HepG2 (cell line): Measurements from ENCODE around the gene P2RY6. TPM values are rescaled to one million over a fixed set of nuclear protein-coding genes. Genes with fewer than 3 reads are reported as not detected.

Experiments
- GTF3A ChIP-seq: sonication (generic); formaldehyde crosslinking; conservative IDR thresholded peaks from 2 replicates; pipeline ENCODE4 v1.4.0; 2020; ENCODE audit warnings: mild to moderate bottlenecking, missing genetic modification reagents
- JARID2 ChIP-seq: sonication (generic); formaldehyde crosslinking; IDR thresholded peaks from 2 replicates; pipeline ENCODE4 v1.8.1; 2023; ENCODE audit warnings: missing genetic modification reagents, inconsistent platforms; ENCODE audit not compliant: insufficient replicate concordance
- KDM2A ChIP-seq: sonication (generic); formaldehyde crosslinking; IDR thresholded peaks from 2 replicates; pipeline ENCODE4 v1.4.0; 2020; ENCODE audit warnings: low read depth, missing genetic modification reagents, borderline replicate concordance
- MXI1 ChIP-seq: IDR thresholded peaks from 3 replicates; pipeline ENCODE4 v1.6.1; 2012; ENCODE audit warnings: low read depth, low read length, inconsistent platforms, borderline replicate concordance
- PRDM15 ChIP-seq: sonication (generic); formaldehyde crosslinking; IDR thresholded peaks from 2 replicates; pipeline ENCODE4 v1.4.0; 2020; ENCODE audit warnings: missing genetic modification reagents
- SNAPC2 ChIP-seq: sonication (generic); formaldehyde crosslinking; IDR thresholded peaks from 2 replicates; pipeline ENCODE4 v1.8.1; 2022; ENCODE audit warnings: mild to moderate bottlenecking, missing genetic modification reagents
- SRF ChIP-seq: IDR thresholded peaks from 2 replicates; pipeline ENCODE4 v1.6.1; 2011; ENCODE audit warnings: mild to moderate bottlenecking, low read depth, low read length, moderate library complexity
- SRSF4 ChIP-seq: fragments of 200-400 bp; formaldehyde crosslinking; IDR thresholded peaks from one replicate; pipeline ENCODE4 v1.6.1; 2018; ENCODE audit warnings: mild to moderate bottlenecking, low read depth, low read length, moderate library complexity; ENCODE audit not compliant: poor library complexity, severe bottlenecking
- ZMYM4 ChIP-seq: sonication (generic); formaldehyde crosslinking; IDR thresholded peaks from 2 replicates; pipeline ENCODE4 v1.8.1; 2023; ENCODE audit warnings: mild to moderate bottlenecking, missing genetic modification reagents
- ZNF256 ChIP-seq: sonication (generic); formaldehyde crosslinking; conservative IDR thresholded peaks from 2 replicates; pipeline ENCODE4 v1.4.0; 2020; ENCODE audit warnings: missing genetic modification reagents
- ZNF333 ChIP-seq: sonication (generic); formaldehyde crosslinking; IDR thresholded peaks from 2 replicates; pipeline ENCODE4 v1.4.0; 2020; ENCODE audit warnings: mild to moderate bottlenecking, missing genetic modification reagents, borderline replicate concordance
- ZNF367 ChIP-seq: sonication (generic); formaldehyde crosslinking; IDR thresholded peaks from 2 replicates; pipeline ENCODE4 v1.4.0; 2020; ENCODE audit warnings: missing genetic modification reagents, borderline replicate concordance
- ZNF577 ChIP-seq: sonication (generic); formaldehyde crosslinking; IDR thresholded peaks from 2 replicates; pipeline ENCODE4 v1.4.0; 2020; ENCODE audit warnings: mild to moderate bottlenecking, low read depth, missing genetic modification reagents, borderline replicate concordance
- ZNF883 ChIP-seq: sonication (generic); formaldehyde crosslinking; IDR thresholded peaks from 2 replicates; pipeline ENCODE4 v1.5.1; 2020; ENCODE audit warnings: mild to moderate bottlenecking, missing genetic modification reagents; ENCODE audit errors: not compliant biosample characterization
- polyA plus RNA-seq, 8 experiments: library from polyadenylated mRNA; depleted of rRNA in 3 of 8; stranded (reverse) in 7 of 8; unstranded in 1 of 8; fragments of >200 nt; fragmentation: Illumina TruSeq in 4 of 8; extraction: Trizol in 4 of 8; gene quantifications; 2 replicates each; pipeline versions ENCODE4 v1.2.1 to v1.2.3, GENCODE V29; 2011 to 2016; ENCODE audit warnings: low read depth in 4 of 8, missing spikeins in 1 of 8, mixed read lengths in 1 of 8; ENCODE audit not compliant: insufficient read depth in 1 of 8
- total RNA-seq, 5 experiments: library from RNA; depleted of rRNA; stranded (reverse); fragments of >200 nt; fragmentation: Illumina TruSeq; extraction: Trizol; gene quantifications; 2 replicates each; pipeline ENCODE4 v1.2.3, GENCODE V29; 2016; ENCODE audit warnings: low read depth in 1 of 5
- TF ChIP-seq, protein P1 (sequence below): sonication (generic); formaldehyde crosslinking; IDR thresholded peaks from 2 replicates; pipeline ENCODE4 v1.4.0; 2020; ENCODE audit warnings: low read depth, mild to moderate bottlenecking, missing genetic modification reagents
- TF ChIP-seq, protein P2 (sequence below): IDR thresholded peaks from 2 replicates; pipeline ENCODE4 v1.6.1; 2018; ENCODE audit warnings: missing genetic modification reagents, mild to moderate bottlenecking, missing compliant biosample characterization
- TF ChIP-seq, protein P3 (sequence below): IDR thresholded peaks from 2 replicates; pipeline ENCODE4 v1.6.1; 2012; ENCODE audit warnings: low read length, improper control_type of control experiment

P2RY6 gene
- total and polyA plus RNA-seq, 2 of the 13 experiments (the other 11 are each of a cell fraction or from before 2014, with no cell fraction given), result 0.09 to 0.29 TPM

DNA sequence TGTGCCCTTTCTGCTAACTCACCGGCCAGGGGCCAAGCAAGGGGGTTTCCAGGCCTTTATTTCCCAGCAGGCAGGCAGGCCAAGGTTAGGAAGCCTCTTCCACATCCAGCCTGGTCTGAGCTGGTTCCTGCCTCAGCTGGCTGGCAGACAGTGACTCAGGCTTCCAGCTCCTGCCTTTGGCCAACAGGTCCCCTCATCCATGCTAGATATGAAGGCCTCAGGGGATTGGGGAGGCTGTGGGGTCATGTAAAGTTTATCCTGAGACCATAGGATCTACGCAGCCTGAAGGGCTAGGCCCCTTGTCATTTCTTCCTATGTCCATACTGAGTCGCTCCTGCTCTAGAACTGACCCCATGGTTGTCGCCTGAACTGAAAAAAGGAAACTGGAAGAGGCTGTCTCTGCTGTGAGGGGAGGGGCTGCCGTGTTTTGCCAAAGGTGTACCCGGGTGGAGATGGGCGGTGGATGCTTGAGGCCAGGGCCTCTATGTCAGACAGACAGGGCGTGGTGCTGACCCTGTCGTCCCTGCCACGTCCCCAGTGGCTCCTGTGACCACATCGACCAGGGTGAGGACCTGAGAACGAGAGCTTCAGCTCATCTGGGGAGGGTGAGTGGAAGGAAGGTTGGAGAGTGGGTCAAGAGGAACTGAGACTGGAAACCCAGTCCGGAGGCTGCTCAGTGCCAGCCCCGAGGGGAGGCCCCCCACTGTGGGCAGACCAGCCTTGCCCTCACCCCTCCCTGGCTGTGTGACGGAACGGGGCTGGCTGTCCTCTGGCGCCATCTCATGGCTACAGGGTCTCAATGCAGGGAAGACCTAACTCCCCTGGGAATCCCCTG is 17.0 kb downstream of the P2RY6 start (continued):
- TF ChIP-seq PRDM15 (no peak; the same call in 1 of the 2 replicates), KDM2A (CRISPR knock-in tag) (peak; percentile 77; the same call in 1 of the 2 replicates), MXI1 (peak; percentile 43; the same call in 1 of the 3 replicates), ZNF577 (CRISPR knock-in tag) (no peak), ZNF367 (CRISPR knock-in tag) (no peak), ZNF256 (no peak), JARID2 (CRISPR knock-in tag) (no peak), GTF3A (CRISPR knock-in tag) (no peak; the same call in 1 of the 2 replicates), SNAPC2 (CRISPR knock-in tag) (0 out of 2 replicates have a peak, but pooled peaks have one; percentile 22), SRSF4 (no peak), ZMYM4 (CRISPR knock-in tag) (no peak), SRF (no peak), ZNF333 (CRISPR knock-in tag) (no peak), ZNF883 (CRISPR knock-in tag) (no peak)
- TF ChIP-seq, protein P1, sequence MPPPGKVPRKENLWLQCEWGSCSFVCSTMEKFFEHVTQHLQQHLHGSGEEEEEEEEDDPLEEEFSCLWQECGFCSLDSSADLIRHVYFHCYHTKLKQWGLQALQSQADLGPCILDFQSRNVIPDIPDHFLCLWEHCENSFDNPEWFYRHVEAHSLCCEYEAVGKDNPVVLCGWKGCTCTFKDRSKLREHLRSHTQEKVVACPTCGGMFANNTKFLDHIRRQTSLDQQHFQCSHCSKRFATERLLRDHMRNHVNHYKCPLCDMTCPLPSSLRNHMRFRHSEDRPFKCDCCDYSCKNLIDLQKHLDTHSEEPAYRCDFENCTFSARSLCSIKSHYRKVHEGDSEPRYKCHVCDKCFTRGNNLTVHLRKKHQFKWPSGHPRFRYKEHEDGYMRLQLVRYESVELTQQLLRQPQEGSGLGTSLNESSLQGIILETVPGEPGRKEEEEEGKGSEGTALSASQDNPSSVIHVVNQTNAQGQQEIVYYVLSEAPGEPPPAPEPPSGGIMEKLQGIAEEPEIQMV (CRISPR knock-in tag), result no peak
- TF ChIP-seq, protein P2, sequence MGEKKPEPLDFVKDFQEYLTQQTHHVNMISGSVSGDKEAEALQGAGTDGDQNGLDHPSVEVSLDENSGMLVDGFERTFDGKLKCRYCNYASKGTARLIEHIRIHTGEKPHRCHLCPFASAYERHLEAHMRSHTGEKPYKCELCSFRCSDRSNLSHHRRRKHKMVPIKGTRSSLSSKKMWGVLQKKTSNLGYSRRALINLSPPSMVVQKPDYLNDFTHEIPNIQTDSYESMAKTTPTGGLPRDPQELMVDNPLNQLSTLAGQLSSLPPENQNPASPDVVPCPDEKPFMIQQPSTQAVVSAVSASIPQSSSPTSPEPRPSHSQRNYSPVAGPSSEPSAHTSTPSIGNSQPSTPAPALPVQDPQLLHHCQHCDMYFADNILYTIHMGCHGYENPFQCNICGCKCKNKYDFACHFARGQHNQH, result no peak
- TF ChIP-seq, protein P3, sequence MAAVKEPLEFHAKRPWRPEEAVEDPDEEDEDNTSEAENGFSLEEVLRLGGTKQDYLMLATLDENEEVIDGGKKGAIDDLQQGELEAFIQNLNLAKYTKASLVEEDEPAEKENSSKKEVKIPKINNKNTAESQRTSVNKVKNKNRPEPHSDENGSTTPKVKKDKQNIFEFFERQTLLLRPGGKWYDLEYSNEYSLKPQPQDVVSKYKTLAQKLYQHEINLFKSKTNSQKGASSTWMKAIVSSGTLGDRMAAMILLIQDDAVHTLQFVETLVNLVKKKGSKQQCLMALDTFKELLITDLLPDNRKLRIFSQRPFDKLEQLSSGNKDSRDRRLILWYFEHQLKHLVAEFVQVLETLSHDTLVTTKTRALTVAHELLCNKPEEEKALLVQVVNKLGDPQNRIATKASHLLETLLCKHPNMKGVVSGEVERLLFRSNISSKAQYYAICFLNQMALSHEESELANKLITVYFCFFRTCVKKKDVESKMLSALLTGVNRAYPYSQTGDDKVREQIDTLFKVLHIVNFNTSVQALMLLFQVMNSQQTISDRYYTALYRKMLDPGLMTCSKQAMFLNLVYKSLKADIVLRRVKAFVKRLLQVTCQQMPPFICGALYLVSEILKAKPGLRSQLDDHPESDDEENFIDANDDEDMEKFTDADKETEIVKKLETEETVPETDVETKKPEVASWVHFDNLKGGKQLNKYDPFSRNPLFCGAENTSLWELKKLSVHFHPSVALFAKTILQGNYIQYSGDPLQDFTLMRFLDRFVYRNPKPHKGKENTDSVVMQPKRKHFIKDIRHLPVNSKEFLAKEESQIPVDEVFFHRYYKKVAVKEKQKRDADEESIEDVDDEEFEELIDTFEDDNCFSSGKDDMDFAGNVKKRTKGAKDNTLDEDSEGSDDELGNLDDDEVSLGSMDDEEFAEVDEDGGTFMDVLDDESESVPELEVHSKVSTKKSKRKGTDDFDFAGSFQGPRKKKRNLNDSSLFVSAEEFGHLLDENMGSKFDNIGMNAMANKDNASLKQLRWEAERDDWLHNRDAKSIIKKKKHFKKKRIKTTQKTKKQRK, result no peak
